SHP77 (cell line): ENCODE results near the gene TMEM182.
A peak's percentile ranks its signal among the peaks of the same experiment; 100 is the strongest.

ENCODE experiments used
- DNase-seq, 2 experiments: peaks; one replicate each; lab custom pipeline; 2025; lab: John Stamatoyannopoulos, UW

The TMEM182 gene

GRCh38 chr2:102768253-102768652, 6.4 kb downstream of the TMEM182 start:
- no peak for DNase-seq

- no peak for DNase-seq
These were observed 7.1 kb downstream of the TMEM182 start for GRCh38 chr2:102768892-102769291.

DNA sequence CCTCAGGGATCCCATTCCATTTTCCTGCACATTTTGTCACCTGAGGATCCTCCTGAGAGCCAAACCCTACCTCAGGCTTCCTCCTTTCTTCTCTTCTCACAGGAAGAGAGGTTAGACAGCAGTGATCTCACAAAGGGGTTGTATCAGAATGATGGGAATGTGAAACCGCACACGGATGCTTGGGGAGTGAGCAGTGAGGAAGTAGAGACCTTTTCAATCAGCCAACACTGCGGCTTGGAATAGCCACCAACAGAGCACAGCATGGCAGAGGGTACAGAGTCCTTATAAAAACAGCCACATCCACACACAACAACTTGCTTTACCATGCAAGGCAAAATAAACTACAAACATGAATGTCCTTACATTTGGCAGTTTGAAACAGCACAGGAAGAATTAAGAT, 8.7 kb downstream of the TMEM182 start:
- no peak for DNase-seq

DNA sequence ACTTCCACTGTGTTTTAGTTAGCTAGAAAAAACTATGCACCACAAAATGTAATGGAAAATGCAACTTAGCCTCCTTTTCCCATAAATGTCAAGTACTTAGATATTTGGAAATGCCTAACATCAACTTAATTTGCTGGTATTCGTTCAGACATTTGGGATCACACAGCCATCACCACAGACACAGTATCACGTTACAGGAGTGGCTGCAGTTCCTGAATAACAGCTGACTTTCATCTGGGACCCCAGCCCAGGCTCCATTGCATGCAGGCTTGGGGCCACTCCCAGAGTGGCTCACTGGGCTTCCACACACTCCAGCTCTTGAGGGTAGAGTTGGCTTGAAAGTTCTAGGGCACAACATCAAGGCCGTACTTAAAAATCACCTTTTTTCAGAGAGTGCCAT, 9.3 kb downstream of the TMEM182 start:
- no peak for DNase-seq

- no peak for DNase-seq
These were observed 10.8 kb downstream of the TMEM182 start for GRCh38 chr2:102772659-102773058.

DNA sequence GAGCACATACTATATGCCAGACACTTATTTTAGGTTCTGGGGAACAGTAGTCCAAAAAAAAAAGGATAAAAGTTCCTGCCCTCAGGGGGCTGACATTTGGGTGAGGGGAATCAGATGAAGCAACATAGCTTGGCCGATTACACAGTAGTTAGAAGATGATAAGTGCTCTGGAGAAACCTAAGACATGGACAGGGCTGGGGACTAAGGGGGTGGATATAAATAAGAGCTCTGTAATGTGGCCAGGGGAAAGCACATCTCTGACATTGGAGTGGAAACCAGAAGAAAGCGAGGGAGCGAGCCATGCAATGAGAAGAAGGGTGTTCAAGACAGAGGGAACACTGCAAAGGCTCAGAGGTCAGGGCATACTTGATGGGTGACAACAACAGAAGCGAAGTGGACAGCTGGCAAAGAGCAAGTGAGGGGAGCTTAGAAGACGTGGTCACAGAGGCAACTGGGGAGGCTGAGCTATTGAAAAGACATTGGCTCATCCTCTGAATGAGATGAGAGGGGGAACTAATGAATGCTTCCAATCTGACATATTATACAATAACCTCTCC, 11.4 kb downstream of the TMEM182 start:
- DNase-seq, result no peak

GRCh38 chr2:102778260-102778659, 16.4 kb downstream of the TMEM182 start:
- no peak for DNase-seq

DNA sequence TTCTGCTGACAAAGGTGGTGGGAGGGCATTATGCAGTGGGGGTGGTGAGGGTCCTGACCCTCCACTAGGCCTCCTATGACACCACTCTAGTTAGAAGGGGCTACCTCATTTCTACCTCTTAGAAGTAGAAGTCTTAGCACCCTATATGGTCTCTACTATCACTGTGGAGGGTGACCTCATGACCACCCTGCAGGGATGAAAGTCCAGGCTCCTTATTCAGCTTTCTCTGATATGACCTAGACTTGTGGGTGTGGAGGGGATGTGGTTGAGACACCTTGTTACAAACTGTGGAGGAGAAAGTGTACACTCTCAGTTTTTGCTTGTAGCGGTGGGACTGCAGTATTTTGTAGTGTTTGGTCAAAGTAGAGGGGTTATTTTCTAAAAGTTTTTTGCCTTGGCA, 18.6 kb downstream of the TMEM182 start:
- DNase-seq, result no peak

DNA sequence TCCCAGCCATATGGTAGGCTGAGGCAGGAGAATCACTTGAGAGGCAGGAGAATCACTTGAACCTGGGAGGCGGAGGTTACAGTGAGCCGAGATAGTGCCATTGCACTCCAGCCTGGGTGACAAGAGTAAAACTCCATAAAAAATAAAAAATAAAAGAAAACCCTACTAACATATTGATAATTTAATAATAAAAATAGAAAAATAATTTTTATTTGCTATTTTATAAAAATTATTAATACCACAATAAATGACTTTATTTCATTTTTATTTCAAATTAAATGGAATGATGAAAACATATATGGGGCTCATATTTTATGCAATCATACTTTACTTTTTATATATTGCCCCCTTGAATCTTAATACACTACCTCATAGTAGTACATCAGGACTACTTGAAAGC, 20.4 kb downstream of the TMEM182 start:
- no peak for DNase-seq

GRCh38 chr2:102782933-102783332, 21.1 kb downstream of the TMEM182 start:
- no peak for DNase-seq

DNA sequence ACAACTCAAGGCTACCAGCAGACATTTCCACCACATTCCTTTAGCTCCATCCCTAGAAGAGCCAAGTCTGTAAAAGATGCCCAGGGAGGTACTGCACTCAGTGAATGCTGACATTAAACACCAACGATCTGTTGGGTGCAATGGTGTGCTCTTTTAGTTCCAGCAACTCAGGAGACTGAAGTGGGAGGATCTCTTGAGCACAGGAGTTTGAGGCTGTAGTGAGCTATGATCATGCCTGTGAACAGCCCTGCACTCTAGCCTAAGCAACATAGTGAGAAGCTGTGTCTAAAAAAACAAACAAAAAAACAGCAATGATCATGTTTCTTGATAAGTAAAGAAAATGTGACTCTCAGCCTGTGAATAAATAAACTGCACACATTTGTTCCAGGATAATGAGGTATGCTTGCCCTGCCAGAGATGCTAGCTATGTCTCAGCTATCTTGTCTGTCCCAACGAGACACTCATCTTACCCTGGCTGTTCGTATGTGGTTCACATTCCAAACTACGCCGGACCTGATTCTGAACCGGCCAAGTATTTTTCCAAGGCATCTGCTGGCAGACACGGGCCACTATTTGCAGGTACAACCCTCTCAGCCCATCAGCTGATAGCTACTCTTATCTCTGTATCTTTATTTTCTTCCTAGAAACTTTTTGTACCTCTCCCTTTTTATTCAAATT, 21.8 kb downstream of the TMEM182 start:
- no peak for DNase-seq

DNA sequence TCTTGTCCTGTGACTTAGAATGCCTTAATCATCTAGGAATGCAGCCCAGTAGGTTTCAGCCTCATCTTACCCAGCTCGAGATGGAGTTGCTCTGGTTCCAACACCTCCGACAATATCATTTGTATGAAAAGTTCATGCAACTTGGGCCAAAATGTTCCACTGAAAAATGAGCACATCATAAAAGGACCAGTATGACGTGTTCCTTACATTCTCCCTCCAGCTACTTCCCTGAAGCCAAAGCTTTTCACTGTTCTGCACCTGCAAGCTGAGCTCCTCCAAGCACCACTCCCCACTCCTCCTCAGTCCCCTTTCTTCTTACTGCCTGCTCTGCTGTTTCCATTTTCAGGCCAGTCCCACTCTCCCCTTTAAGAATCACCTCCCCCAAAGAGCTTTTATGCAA, 23.1 kb downstream of the TMEM182 start:
- DNase-seq, result no peak

GRCh38 chr2:102788216-102788884, 26.5 kb downstream of the TMEM182 start:
- peak in 1 of 2 experiments; percentile 2 for DNase-seq

DNA sequence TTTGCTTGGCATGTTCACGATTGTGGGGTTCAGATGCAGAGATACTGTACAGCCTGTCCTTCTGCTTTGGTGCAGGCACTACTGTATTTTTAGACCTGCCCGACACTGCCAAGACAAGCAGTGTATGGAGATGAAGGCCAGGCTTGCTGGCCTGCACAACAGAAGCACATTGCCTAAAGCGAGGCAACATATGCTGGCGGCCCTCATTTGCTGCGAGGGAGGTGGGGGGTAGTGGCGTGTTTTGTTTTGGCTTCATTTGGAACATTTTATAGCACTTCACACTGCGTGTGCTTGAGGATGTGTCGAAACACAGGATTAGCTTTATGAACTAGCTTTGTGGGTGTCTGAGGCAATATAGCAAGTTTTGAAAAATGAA, 27.0 kb downstream of the TMEM182 start:
- peak in 1 of 2 experiments; percentile 0 for DNase-seq

DNA sequence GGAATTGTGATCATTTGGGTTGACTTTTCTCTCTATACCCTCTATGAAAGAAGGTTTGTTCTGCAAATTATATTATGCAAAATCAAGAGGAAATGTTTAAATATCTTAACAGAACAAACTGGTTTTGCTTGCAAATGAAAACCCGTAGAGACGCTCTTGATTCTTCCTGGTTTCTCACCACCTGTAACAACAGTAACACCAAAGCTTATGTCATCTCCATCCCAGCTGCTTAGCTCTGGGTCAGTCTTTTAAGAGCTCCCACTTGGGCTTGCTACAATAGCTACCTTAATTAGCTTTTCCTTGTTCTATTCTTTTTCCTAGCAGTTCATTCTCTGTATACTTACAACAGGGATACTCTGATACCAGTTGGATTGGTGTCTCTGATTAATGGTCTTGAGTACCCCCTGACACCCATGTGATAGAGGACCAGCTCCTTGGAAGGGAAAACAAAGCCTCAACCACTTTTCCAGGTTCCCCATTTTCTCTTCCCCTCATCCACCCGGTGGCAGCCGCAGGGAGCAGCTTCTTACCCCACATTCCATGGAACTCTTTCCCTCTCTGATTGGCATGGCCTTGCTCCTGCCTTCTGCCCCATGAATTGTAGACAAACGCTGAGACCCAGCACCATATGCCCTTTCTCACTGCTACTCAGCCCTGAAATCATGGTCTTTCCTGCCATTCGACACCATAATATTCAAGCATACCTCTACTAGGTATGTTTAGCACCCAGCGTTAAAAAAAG, 27.7 kb downstream of the TMEM182 start:
- DNase-seq, result peak; percentile 1 to 5

- no peak for DNase-seq
These were observed 28.2 kb downstream of the TMEM182 start for GRCh38 chr2:102790091-102790455.

GRCh38 chr2:102792568-102793208, 30.9 kb downstream of the TMEM182 start:
- DNase-seq, result no peak

DNA sequence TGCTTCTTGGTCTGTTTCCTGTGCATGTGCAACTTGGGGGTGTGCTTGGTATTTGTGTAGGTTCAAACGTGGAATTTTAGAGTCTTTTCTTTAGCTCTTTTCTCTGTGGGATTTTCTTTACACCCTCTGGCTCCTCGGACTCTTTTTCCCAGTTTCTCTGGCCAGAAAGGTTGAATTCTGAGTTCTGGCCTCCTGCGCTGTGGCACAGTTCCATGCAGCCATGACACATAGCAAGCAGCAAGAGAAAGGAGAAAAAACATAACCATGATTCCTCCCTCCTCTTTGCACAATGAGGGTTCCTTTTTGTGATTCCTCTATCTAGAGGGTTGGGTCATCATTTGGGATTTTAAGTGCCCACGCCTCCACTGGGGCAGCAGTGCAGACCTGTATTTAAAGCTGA, 33.8 kb downstream of the TMEM182 start:
- no peak for DNase-seq

- no peak for DNase-seq
These were observed 34.5 kb downstream of the TMEM182 start for GRCh38 chr2:102796337-102796736.

DNA sequence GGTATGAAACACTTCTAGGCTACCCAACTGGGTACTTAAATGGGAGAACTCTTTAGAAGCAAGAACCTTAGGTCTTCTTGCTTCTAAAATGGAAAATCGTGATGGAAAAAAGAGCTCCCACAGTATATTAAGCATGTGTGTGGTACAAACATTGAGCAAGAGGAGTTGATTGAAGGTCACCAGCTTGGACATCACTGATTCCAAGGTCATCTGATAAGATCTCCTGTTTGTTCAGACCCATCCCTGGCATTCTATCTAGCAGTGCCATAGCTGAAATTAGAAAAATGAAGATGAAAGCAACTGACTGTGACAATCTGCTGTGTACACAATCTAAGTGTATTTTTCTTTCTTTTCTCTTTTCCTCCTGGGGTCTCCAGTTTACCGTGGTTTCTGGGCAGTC, 35.7 kb downstream of the TMEM182 start:
- no peak for DNase-seq

- no peak for DNase-seq
These were observed 36.4 kb downstream of the TMEM182 start for GRCh38 chr2:102798181-102798580.

DNA sequence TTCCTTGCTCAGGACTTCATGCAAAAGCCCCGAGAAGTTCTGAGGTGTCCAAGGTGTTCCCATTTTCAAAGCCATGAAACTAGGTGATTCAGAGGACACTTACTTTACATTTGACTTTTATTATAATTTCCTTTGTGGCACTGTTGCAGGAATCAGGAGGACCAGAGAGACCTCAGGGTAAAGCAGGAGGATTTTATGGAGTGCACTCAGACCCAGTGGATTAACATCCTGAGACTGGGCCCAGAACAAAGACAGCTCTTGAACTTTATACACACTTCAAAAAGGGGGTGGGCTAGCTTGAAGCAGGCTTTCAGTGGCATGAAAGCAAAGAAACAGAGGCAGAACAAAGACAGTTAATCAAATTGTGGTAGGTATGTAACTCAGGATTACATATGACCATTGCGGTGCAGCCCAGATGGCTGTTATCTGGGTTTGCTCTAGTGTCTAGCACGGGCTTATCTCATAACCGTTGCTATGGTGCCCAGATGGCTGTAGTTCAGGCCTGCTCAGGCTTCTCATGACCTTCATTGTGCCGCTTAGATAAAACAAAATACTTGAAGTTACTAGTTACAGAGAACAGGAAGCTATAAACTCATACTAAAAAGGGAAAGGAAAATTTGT, 39.4 kb downstream of the TMEM182 start:
- DNase-seq, result no peak
